Inflammatory macrophage treated with lipopolysaccharide for 4 hours (primary cell): Measurements from ENCODE around the gene GRK5.

Source experiments
- DNase-seq: peaks from one replicate; pipeline ENCODE4 v3.0.0-alpha.2; 2020

GRK5 gene

DNA sequence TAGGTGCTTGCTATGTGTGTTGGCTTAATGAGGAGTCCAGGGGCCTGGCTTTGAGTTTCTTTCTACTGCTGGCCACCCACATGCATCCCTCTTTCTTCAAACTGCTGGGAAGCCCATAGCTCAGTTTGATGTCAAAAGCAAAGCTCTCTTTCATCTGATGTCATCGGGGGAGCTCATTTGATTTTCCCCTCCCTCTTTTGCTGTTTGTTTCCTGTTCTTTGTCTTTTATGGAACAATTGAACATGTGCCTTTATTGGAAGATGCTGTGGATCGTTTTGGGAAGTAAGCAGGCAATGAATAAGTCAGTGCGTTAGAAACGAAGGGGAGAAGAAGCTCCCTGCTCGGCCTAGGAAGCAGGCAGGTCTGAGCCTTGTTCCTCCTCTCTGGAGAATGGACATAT lies 140.7 kb downstream of the GRK5 start:
- no peak for DNase-seq

- DNase-seq = no peak
These were observed 141.3 kb downstream of the GRK5 start for GRCh38 chr10:119348516-119349240.

GRCh38 chr10:119349341-119349740 lies 142.0 kb downstream of the GRK5 start:
- no peak for DNase-seq

- DNase-seq = no peak
These were observed 142.6 kb downstream of the GRK5 start for GRCh38 chr10:119349937-119350501.

DNA sequence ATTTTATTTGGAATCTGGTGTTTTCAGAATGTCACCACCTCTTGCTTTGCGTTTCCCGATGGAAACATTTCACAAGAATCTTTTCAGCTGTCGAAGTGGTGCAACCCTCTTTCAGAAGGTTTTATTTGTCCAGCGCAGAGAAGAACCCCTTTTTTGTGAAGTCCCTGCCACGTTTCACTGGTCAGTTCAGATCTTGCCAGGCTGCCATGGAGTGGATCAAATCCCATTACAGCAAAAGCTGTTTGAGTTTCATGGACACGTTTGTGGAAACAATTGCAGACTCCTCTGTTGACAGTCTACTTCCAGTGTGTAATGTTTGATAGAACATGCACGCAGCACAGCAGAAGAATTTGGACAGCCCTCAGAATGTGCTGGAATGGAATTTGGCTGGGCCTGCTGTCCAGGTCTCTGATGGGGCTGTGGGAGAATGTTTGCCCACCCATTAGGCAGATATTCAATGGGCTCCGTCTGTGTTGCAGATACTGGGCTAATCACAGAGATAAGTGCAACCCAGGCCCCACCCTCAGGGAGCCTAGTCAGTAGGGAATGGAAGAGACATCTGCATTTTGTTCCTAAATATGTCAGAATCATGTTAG lies 143.2 kb downstream of the GRK5 start:
- DNase-seq = no peak

DNA sequence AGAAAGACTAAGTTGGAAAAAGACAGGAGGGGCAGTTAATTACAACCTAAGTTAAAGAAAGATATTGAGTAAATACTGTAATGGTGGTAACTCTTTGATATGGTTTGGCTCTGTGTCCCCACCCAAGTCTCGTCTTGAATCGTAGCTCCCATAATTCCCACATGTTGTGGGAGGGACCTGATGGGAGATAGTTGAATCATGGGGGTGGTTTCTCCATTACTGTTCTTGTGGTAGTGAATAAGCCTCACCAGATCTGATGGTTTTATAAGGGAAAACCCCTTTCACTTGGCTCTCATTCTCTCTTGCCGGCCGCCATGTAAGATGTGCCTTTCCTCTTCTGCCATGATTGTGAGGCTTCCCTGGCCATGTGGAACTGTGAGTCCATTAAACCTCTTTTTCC lies 143.8 kb downstream of the GRK5 start:
- DNase-seq = no peak

GRCh38 chr10:119352042-119352441 lies 144.7 kb downstream of the GRK5 start:
- no peak for DNase-seq

DNA sequence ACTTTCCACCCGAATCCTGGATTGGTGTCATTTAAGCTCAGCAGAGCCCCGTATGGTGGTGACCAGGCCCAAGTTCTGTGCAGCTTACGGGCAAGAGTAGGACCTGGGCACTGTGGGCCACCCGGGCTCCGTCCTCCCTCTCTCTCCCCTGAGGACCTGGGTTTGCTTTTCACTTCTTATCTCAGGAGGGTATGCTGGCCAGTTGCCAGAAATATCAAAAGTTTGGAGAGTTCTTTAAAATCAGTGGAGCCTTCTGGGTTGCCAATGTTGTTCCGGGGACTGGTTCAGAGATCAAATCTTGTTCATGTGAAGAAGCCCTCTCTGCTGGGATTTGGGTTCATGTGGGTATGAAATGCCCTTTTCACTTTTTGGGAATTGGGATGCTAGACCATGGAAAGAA lies 145.4 kb downstream of the GRK5 start:
- no peak for DNase-seq

GRCh38 chr10:119353421-119353820 lies 146.1 kb downstream of the GRK5 start:
- DNase-seq = no peak

- DNase-seq = no peak
These were observed 148.6 kb downstream of the GRK5 start for GRCh38 chr10:119355930-119356329.

GRCh38 chr10:119357412-119358151 lies 150.2 kb downstream of the GRK5 start:
- no peak for DNase-seq

- no peak for DNase-seq
These were observed 150.8 kb downstream of the GRK5 start for GRCh38 chr10:119358152-119358512.

GRCh38 chr10:119358567-119358966 lies 151.2 kb downstream of the GRK5 start:
- no peak for DNase-seq

DNA sequence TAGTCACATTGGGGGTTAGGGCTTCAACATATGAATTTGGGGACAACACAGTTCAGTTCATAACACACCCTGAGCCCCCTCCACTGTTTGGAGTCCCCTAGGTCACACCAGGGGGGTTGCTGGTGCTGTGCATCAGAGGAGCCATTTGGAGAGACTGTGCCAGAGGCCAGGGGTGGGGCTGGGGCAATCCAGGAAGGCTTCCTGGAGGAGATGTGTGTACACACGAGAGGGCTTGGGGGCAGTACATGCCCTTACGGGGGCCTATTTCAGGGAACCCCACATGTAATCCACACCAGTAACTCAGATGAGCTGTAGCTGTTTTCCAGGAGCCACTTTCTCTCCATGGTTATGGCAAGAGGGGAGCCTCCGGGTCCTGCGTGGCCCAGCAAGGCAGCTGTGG lies 151.7 kb downstream of the GRK5 start:
- no peak for DNase-seq

DNA sequence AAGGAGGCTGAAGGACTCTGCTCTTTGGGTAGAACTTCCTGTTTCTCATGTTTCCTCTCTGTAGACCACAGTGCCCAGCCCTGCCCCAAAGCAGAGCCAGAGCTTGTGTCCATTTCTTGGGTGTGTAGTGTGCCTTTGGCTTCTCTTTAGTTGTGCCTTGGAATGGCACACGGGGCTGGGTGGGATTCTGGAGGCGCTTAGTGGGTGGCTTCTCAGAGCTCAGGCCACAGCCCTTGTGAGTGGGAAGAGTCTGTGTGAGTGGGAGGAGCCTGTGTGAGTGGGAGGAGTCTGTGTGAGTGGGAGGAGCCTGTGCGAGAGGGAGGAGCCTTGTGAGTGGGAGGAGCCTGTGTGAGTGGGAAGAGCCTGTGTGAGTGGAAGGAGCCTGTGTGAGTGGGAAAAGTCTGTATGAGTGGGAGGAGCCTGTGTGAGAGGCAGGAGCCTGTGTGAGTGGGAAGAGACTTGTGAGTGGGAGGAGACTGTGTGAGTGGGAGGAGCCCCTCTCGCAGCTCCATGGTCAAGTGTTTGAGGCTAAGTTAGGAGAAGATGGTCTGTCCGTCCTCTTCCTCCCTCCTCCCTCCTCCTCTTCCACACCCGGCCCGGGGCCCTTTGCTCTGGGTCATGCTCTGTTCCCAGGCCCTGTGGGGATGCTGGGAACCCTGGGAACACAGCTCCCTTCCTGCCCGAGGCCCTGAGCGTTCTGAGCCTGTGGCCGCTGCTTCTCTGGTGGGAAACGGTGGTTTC lies 153.0 kb downstream of the GRK5 start:
- no peak for DNase-seq

DNA sequence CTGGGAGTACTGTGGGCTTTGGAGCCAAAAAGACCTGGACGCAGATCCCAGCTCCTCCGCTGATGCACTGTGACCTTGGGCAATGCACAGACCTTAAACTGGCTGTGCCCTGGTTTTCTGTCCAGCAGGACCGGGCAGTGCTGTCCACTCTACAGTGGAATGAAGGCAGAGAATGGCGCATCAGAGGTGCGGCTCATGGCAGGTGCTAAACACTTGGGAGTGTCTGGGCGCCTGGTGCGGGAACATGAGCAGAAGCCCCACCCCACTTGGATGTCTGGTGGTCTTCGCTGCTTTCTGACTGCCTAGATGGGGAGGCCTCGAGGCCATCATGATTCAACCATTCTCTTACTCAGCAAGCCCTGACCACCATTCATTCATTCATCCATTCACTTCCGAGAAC lies 153.7 kb downstream of the GRK5 start:
- no peak for DNase-seq

- DNase-seq = no peak
These were observed 154.8 kb downstream of the GRK5 start for GRCh38 chr10:119362122-119362521.

GRCh38 chr10:119364645-119365600 lies 157.6 kb downstream of the GRK5 start:
- DNase-seq = no peak

DNA sequence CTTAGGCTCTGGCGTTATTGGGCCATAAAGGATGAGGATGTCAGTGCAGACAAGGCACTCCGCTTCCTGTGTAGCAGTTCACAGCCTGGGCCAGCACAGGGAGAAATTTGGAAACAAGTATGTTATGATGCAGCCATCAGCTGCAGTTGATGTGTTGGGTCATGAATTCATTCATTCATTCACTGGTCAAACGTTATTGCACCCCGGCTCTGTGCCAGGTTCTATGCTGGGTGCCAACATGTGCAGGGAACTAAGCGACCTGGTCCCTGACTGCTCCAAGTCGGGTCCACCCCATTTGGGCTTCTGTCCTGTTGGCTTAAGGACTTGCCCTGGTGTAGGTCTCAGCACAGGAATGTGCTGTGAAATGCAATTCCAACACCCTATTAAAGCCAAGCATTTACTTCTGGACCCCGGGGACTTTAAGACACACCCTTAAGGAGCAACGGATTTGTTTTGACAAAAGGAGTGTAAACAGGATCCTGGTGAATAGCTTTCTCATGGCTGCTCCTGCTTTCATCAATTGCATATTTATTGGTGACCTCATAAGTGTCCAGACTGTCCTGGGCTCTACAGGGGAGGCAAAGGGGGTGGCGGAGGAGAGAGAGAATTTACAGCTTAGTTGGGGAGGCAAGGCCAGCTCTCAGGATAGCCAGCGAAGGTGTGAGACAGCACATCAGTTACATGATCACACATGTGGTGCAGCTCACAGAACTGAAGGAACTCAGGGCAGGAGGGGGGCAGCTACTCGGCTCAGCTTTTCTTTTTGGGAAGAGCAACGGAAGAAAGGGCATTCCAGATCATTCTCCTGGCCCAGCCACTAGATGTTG lies 158.6 kb downstream of the GRK5 start:
- DNase-seq = no peak

DNA sequence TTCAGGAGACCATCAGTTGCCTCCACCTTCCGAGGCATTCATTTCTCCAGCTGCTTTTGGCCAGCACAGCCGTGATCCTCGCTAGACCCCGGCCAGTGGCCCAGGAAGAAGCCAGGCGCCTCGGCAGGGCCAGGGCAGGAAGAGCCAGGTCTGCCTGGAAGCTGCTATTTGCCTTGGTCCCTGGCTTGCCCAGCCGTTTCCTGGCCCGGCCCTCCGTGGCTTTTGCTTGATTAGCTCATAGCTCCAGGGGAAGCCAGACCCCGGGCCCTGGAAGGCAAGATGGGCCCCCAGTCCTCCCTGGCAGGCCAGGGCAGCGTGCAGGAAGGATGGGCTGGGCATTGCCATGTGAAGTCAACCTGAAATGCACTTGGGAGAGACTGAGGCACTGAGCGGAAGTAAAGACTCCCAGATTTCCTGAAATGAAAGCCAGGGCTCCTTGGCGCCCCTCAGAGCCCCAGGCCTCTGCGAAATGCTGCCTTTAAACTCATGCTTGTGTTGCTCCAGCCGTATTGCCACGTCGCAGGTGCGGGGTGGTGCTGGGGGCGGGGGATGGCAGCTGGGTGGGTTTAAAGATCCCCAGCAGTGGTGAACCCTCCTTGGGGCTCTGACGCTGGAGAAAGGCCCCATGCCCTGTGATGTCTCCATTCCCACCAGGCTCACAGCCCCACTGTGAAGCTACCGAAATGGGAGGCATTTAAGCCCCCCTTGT lies 160.6 kb downstream of the GRK5 start:
- no peak for DNase-seq
